IMR-90 (cell line): Measurements from ENCODE around the gene CACNA2D3. TPM values are rescaled to one million over a fixed set of nuclear protein-coding genes. Genes with fewer than 3 reads are reported as not detected.

Experiments used
- ATAC-seq: fragments of 200-7000 bp; cut with Tn5 transposase; 2 replicates; pipeline ENCODE4 v1.9.1; 2020; ENCODE audit warnings: low read depth, mild to moderate bottlenecking, moderate library complexity
- BruUV-seq: library from RNA; stranded (reverse); fragments of 400-500 nt; replicated peaks from 2 replicates; lab custom pipeline; 2021; lab: Mats Ljungman, UMichigan
- CTCF ChIA-PET: fragments of 300-600 bp; formaldehyde crosslinking; extraction: SDS; loops from one replicate; lab custom pipeline; 2021; ENCODE audit warnings: antibody characterized with exemption; lab: Yijun Ruan, JAX
- POLR2A ChIA-PET: fragments of 300-600 bp; sonication (Branson Sonifier 250); formaldehyde crosslinking; loops from one replicate; lab custom pipeline; 2022; ENCODE audit warnings: antibody characterized with exemption; ENCODE audit not compliant: unreplicated experiment; lab: Charles Lee
- DNase-seq: peaks from one replicate; pipeline ENCODE4 v3.0.0; 2013
- H2AFZ ChIP-seq: replicated peaks from 2 replicates; pipeline ENCODE3; 2013; ENCODE audit warnings: low read length, mild to moderate bottlenecking; ENCODE audit not compliant: poor library complexity
- H2AK5ac ChIP-seq: 2 replicates; pipeline ENCODE4 v1.6.1; 2013; ENCODE audit warnings: low read depth, low read length, inconsistent platforms
- H2AK9ac ChIP-seq: replicated peaks from 2 replicates; pipeline ENCODE3; 2013; ENCODE audit warnings: mild to moderate bottlenecking, low read depth, low read length, moderate library complexity; ENCODE audit not compliant: poor library complexity
- H2BK120ac ChIP-seq: 2 replicates; pipeline ENCODE4 v1.6.1; 2013; ENCODE audit warnings: low read depth, low read length, inconsistent platforms
- H2BK15ac ChIP-seq: 3 replicates; pipeline ENCODE4 v1.6.1; 2013; ENCODE audit warnings: low read depth, low read length, inconsistent platforms
- H2BK20ac ChIP-seq: 2 replicates; pipeline ENCODE4 v1.6.1; 2013; ENCODE audit warnings: low read depth, mild to moderate bottlenecking, inconsistent platforms, low read length, moderate library complexity
- H2BK5ac ChIP-seq: 2 replicates; pipeline ENCODE4 v1.6.1; 2013; ENCODE audit warnings: mild to moderate bottlenecking, low read depth, low read length, inconsistent platforms; ENCODE audit not compliant: poor library complexity, severe bottlenecking
- H3K14ac ChIP-seq: replicated peaks from 2 replicates; pipeline ENCODE4 v1.6.1; 2013; ENCODE audit warnings: low read depth, low read length, inconsistent platforms
- H3K18ac ChIP-seq: 2 replicates; pipeline ENCODE4 v1.6.1; 2013; ENCODE audit warnings: low read depth, low read length, control low read depth
- H3K23ac ChIP-seq: 2 replicates; pipeline ENCODE4 v1.6.1; 2013; ENCODE audit warnings: low read depth, low read length, inconsistent platforms
- H3K27ac ChIP-seq: 2 replicates; pipeline ENCODE4 v1.5.1; 2013; ENCODE audit warnings: mild to moderate bottlenecking, control low read depth, low read length; ENCODE audit not compliant: insufficient read depth
- H3K27me3 ChIP-seq: 2 replicates; pipeline ENCODE4 v1.6.1; 2013; ENCODE audit warnings: low read length; ENCODE audit not compliant: control insufficient read depth, insufficient read depth
- H3K36me3 ChIP-seq: 2 replicates; pipeline ENCODE4 v1.6.1; 2013; ENCODE audit warnings: low read length, mixed read lengths; ENCODE audit not compliant: control insufficient read depth, insufficient read depth
- H3K4ac ChIP-seq: 2 replicates; pipeline ENCODE4 v1.6.1; 2013; ENCODE audit warnings: low read depth, low read length, inconsistent platforms
- H3K4me1 ChIP-seq: 2 replicates; pipeline ENCODE4 v1.6.1; 2013; ENCODE audit warnings: low read length, mixed read lengths; ENCODE audit not compliant: control insufficient read depth, insufficient read depth
- H3K4me2 ChIP-seq: 2 replicates; pipeline ENCODE4 v1.6.1; 2013; ENCODE audit warnings: low read depth, mild to moderate bottlenecking, control low read depth, low read length, moderate library complexity
- H3K4me3 ChIP-seq: 2 replicates; pipeline ENCODE4 v1.5.1; 2013; ENCODE audit warnings: low read depth, mild to moderate bottlenecking, control low read depth, low read length, moderate library complexity; ENCODE audit not compliant: insufficient read depth
- H3K56ac ChIP-seq: 2 replicates; pipeline ENCODE4 v1.6.1; 2013; ENCODE audit warnings: low read length, inconsistent platforms; ENCODE audit not compliant: insufficient read depth; ENCODE audit errors: extremely low read depth
- H3K79me1 ChIP-seq, 2 experiments: 2 replicates each; pipeline ENCODE4 v1.6.1; 2013; ENCODE audit warnings: low read length in 2 of 2, inconsistent platforms in 1 of 2, low read depth in 1 of 2
- H3K9ac ChIP-seq: 2 replicates; pipeline ENCODE4 v1.6.1; 2013; ENCODE audit warnings: low read depth, low read length, control low read depth
- H3K9me1 ChIP-seq: 2 replicates; pipeline ENCODE4 v1.6.1; 2013; ENCODE audit warnings: low read length, inconsistent platforms; ENCODE audit not compliant: insufficient read depth
- H3K9me3 ChIP-seq: 2 replicates; pipeline ENCODE4 v1.6.1; 2013; ENCODE audit warnings: low read length; ENCODE audit not compliant: control insufficient read depth, insufficient read depth
- H4K20me1 ChIP-seq: 2 replicates; pipeline ENCODE4 v1.6.1; 2013; ENCODE audit warnings: low read length, inconsistent platforms; ENCODE audit not compliant: insufficient read depth
- H4K5ac ChIP-seq: 2 replicates; pipeline ENCODE4 v1.6.1; 2013; ENCODE audit warnings: mild to moderate bottlenecking, low read depth, low read length, control low read depth
- H4K8ac ChIP-seq, 2 experiments: 2 replicates each; pipeline ENCODE4 v1.6.1; 2013; ENCODE audit warnings: low read depth in 2 of 2, low read length in 2 of 2, control low read depth in 1 of 2, inconsistent platforms in 1 of 2
- H4K91ac ChIP-seq: 2 replicates; pipeline ENCODE4 v1.6.1; 2013; ENCODE audit warnings: low read depth, low read length, inconsistent platforms; ENCODE audit not compliant: insufficient read depth
- BHLHE40 ChIP-seq: fragments of 150-350 bp; IDR thresholded peaks from 2 replicates; pipeline ENCODE4 v1.6.1; 2016; ENCODE audit warnings: mild to moderate bottlenecking, low read depth, low read length
- CEBPB ChIP-seq: IDR thresholded peaks from 2 replicates; pipeline ENCODE4 v1.6.1; 2012; ENCODE audit warnings: low read depth, low read length, improper control_type of control experiment
- CHD1 ChIP-seq: IDR thresholded peaks from 2 replicates; pipeline ENCODE4 v1.6.1; 2012; ENCODE audit warnings: low read depth, low read length, improper control_type of control experiment
- CTCF ChIP-seq: conservative IDR thresholded peaks from 2 replicates; pipeline ENCODE4 v1.5.1; 2012; ENCODE audit warnings: mild to moderate bottlenecking, low read depth, low read length, improper control_type of control experiment
- ELK1 ChIP-seq: fragments of 150-350 bp; IDR thresholded peaks from 2 replicates; pipeline ENCODE4 v1.6.1; 2016; ENCODE audit warnings: low read depth, mild to moderate bottlenecking, low read length, moderate library complexity, borderline replicate concordance
- FOS ChIP-seq: fragments of 150-350 bp; IDR thresholded peaks from 2 replicates; pipeline ENCODE4 v1.6.1; 2016; ENCODE audit warnings: low read depth, low read length
- MAFK ChIP-seq: IDR thresholded peaks from 2 replicates; pipeline ENCODE4 v1.6.1; 2012; ENCODE audit warnings: low read depth, low read length, improper control_type of control experiment
- MAZ ChIP-seq: IDR thresholded peaks from 2 replicates; pipeline ENCODE4 v1.6.1; 2012; ENCODE audit warnings: low read depth, mild to moderate bottlenecking, low read length, improper control_type of control experiment, moderate library complexity, borderline replicate concordance
- MXI1 ChIP-seq: IDR thresholded peaks from 2 replicates; pipeline ENCODE4 v1.6.1; 2012; ENCODE audit warnings: low read depth, mild to moderate bottlenecking, low read length, moderate library complexity, borderline replicate concordance
- NFE2L2 ChIP-seq: fragments of 150-350 bp; IDR thresholded peaks from 2 replicates; pipeline ENCODE4 v1.6.1; 2016; ENCODE audit warnings: low read depth, mild to moderate bottlenecking, low read length
- POLR2A ChIP-seq: IDR thresholded peaks from 2 replicates; pipeline ENCODE4 v1.6.1; 2012; ENCODE audit warnings: mild to moderate bottlenecking, low read depth, low read length
- RAD21 ChIP-seq: IDR thresholded peaks from 2 replicates; pipeline ENCODE4 v1.6.1; 2012; ENCODE audit warnings: low read length, improper control_type of control experiment
- RCOR1 ChIP-seq: IDR thresholded peaks from 2 replicates; pipeline ENCODE4 v1.6.1; 2012; ENCODE audit warnings: mild to moderate bottlenecking, low read length, improper control_type of control experiment; ENCODE audit not compliant: insufficient replicate concordance
- RFX5 ChIP-seq: IDR thresholded peaks from 2 replicates; pipeline ENCODE4 v1.8.0; 2012; ENCODE audit warnings: low read depth, mild to moderate bottlenecking, low read length, moderate library complexity
- SMC3 ChIP-seq: fragments of 150-350 bp; IDR thresholded peaks from 2 replicates; pipeline ENCODE4 v1.6.1; 2016; ENCODE audit warnings: low read depth, mild to moderate bottlenecking, antibody characterized with exemption, low read length, moderate library complexity
- WGBS, 2 experiments: methylation state at CpG; one replicate each; pipeline versions ENCODE4 v1.1.5 to v1.1.7; 2013; ENCODE audit warnings: missing lambda C conversion rate in 2 of 2; ENCODE audit not compliant: insufficient read length in 1 of 2; ENCODE audit errors: extremely low coverage in 2 of 2; 5-methylcytosine and 5-hydroxymethylcytosine counted together
- dilution Hi-C: fragments of 300-500 bp; cut with HindIII; formaldehyde crosslinking; loops from one replicate; pipeline ENCODE4 v1.14.3; 2018; ENCODE audit warnings: low sequenced_read_pairs; ENCODE audit not compliant: unreplicated experiment
- in situ Hi-C: fragments of 300-500 bp; cut with MboI; formaldehyde crosslinking; loops from 3 replicates; pipeline ENCODE4 v1.14.3; 2019; ENCODE audit warnings: low sequenced_read_pairs, inconsistent platforms, mixed read lengths
- intact Hi-C: fragments of 100-400 bp; cut with micrococcal nuclease; formaldehyde crosslinking; loops from 2 replicates; pipeline ENCODE4 v1.10.0; 2022
- polyA plus RNA-seq, 3 experiments: library from polyadenylated mRNA; depleted of rRNA; stranded (reverse); fragments of >200 nt; gene quantifications; 2 replicates each; pipeline ENCODE4 v1.2.3, GENCODE V29; 2012; ENCODE audit warnings: low replicate concordance in 1 of 3
- total RNA-seq: library from RNA; depleted of rRNA; stranded (reverse); fragments of >200 nt; gene quantifications from 2 replicates; pipeline ENCODE4 v1.2.3, GENCODE V29; 2012

The CACNA2D3 gene
- total and polyA plus RNA-seq, 2 of the 4 experiments (the other 2 are of a cell fraction), result 0.36 to 0.41 TPM

GRCh38 chr3:54670201-54671000 is 548.0 kb downstream of the CACNA2D3 start:
- Histone ChIP-seq H3K9me1 (no peaks in the 10 kb centered on the region), H4K91ac (no peak overlapping the region), H2AFZ (no peak overlapping the region), H4K20me1 (no peaks in the 10 kb centered on the region), H3K36me3 (no peaks in the 10 kb centered on the region), H3K18ac (no peak overlapping the region), H3K27me3 (no peaks in the 10 kb centered on the region; the same call in 1 of the 2 replicates), H4K5ac (no peak overlapping the region), H2AK9ac (no peak overlapping the region), H3K9ac (no peak overlapping the region), H3K23ac (no peak overlapping the region), H3K4me1 (no peaks in the 10 kb centered on the region), H3K4me3 (no peak overlapping the region), H3K14ac (no peak overlapping the region), H4K8ac (no peak overlapping the region), H3K4ac (no peak overlapping the region), H3K4me2 (no peak overlapping the region), H3K79me1 (no peaks in the 10 kb centered on the region), H3K27ac (no peak overlapping the region), H2BK15ac (no peak overlapping the region), H2BK120ac (no peak overlapping the region), H2BK5ac (no peak overlapping the region), H2BK20ac (no peak overlapping the region), H2AK5ac (no peak overlapping the region), H3K56ac (no peak overlapping the region), H3K9me3 (no peaks in the 10 kb centered on the region)
- ATAC-seq, result no peak
- no CpG with 5 or more reads among the region's 8 CpGs for WGBS, 2 experiments
- CTCF ChIA-PET, result no interaction called here
- in situ Hi-C loops, result no loop called here
- intact Hi-C loops, result no loop called here
- no peak for DNase-seq
- BruUV-seq, result no TSS peak
- POLR2A ChIA-PET, result interaction anchor here (0.6 kb wide), 1 partner anchor 14 kb away, joined by 3 read pairs; no protein-coding TSS in a partner anchor
- dilution Hi-C loops, result no loop called here
- TF ChIP-seq MXI1 (no peak), ELK1 (no peak), RFX5 (no peak), RCOR1 (no peak), FOS (no peak), NFE2L2 (no peak), MAZ (no peak), BHLHE40 (no peak), RAD21 (no peak), CHD1 (no peak), POLR2A (no peak), MAFK (no peak), SMC3 (no peak), CEBPB (no peak), CTCF (no peak)
